Prostate gland (tissue), 2 donors: ENCODE data around the gene BABAM2.

Experiments used
- POLR2A ChIP-seq: fragments of 450-650 bp; IDR thresholded peaks from one replicate; pipeline ENCODE4 v1.6.1; 2016; ENCODE audit warnings: antibody characterized with exemption, mild to moderate bottlenecking
- TF ChIP-seq, protein P1 (sequence below), 4 experiments: fragments of 200-600 bp in 2 of 4; fragments of 450-650 bp in 2 of 4; sonication (generic) in 2 of 4; IDR thresholded peaks; 1 replicate in 3 of 4; 2 replicates in 1 of 4; pipeline ENCODE4 v1.5.1; 2016 to 2019; ENCODE audit warnings: antibody characterized with exemption in 4 of 4, mild to moderate bottlenecking in 2 of 4, moderate library complexity in 2 of 4

DNA sequence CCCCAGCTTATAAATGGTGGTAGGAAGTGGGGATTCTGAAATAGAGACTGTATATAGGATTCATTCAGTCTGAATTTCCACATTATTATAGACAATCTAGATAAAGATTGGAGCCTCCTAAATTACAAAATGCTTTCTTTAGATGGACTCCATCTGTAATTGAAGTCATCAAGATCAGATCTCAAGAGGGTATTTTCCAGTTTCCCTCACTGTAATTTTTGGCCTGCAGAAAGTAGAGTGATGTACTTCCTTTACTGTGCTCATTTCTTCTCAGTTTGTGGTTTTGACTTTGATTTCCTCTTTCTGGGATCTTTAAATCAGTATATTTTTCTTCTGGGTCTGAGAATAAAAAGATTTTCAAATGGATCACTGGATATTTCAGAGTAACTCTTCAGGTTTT is 7.2 kb downstream of the BABAM2 start:
- TF ChIP-seq, protein P1, sequence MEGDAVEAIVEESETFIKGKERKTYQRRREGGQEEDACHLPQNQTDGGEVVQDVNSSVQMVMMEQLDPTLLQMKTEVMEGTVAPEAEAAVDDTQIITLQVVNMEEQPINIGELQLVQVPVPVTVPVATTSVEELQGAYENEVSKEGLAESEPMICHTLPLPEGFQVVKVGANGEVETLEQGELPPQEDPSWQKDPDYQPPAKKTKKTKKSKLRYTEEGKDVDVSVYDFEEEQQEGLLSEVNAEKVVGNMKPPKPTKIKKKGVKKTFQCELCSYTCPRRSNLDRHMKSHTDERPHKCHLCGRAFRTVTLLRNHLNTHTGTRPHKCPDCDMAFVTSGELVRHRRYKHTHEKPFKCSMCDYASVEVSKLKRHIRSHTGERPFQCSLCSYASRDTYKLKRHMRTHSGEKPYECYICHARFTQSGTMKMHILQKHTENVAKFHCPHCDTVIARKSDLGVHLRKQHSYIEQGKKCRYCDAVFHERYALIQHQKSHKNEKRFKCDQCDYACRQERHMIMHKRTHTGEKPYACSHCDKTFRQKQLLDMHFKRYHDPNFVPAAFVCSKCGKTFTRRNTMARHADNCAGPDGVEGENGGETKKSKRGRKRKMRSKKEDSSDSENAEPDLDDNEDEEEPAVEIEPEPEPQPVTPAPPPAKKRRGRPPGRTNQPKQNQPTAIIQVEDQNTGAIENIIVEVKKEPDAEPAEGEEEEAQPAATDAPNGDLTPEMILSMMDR (IDR thresholded peaks at IDR 0.05), result no peak
- TF ChIP-seq POLR2A, result no peak
